NT2/D1 (cell line): ENCODE data around the gene FILIP1L.

ENCODE experiments used
- SUZ12 ChIP-seq: IDR thresholded peaks from 2 replicates; pipeline ENCODE4 v1.6.1; 2011; ENCODE audit not compliant: insufficient read length, insufficient read depth; ENCODE audit errors: extremely low read depth
- YY1 ChIP-seq: IDR thresholded peaks from 2 replicates; pipeline ENCODE4 v1.6.1; 2011; ENCODE audit not compliant: insufficient read length, insufficient read depth
- ZNF274 ChIP-seq: IDR thresholded peaks from 2 replicates; pipeline ENCODE4 v1.6.1; 2011; ENCODE audit warnings: mild to moderate bottlenecking, low read depth, low read length

DNA sequence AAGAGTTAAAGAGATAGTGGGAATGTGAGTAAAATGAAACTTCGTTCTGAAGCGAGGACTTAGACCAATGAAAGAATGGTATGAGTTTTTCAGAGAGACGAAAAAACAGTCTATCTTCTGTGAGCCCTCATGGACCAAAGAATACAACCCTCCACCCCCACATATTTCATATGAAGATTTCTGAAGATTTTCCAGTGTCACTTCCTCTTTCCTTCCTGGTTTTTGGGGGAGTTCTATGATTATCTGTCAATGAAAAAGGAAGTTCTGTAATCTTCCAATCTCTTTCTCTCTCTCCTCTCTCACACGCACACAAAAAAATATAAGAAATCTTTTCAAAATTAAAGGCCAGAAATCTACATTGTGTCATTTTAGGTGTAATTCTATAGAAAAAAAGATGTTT lies 269.0 kb downstream of the FILIP1L start:
- TF ChIP-seq YY1 (no peak), ZNF274 (no peak), SUZ12 (no peak)
